Head of caudate nucleus (tissue), 42 donors: ENCODE measurements around the gene XAB2.

Source experiments
- DNase-seq, 42 donors: peaks; one replicate each; pipeline versions ENCODE4 v3.0.0 to v3.0.0-alpha.2; 2020 to 2021; ENCODE audit warnings: mixed read lengths in 7 of 42
- intact Hi-C: fragments of 100-400 bp; cut with DNase I; formaldehyde crosslinking; loops from one replicate; pipeline ENCODE4 v1.15.0; 2022

Gene XAB2

DNA sequence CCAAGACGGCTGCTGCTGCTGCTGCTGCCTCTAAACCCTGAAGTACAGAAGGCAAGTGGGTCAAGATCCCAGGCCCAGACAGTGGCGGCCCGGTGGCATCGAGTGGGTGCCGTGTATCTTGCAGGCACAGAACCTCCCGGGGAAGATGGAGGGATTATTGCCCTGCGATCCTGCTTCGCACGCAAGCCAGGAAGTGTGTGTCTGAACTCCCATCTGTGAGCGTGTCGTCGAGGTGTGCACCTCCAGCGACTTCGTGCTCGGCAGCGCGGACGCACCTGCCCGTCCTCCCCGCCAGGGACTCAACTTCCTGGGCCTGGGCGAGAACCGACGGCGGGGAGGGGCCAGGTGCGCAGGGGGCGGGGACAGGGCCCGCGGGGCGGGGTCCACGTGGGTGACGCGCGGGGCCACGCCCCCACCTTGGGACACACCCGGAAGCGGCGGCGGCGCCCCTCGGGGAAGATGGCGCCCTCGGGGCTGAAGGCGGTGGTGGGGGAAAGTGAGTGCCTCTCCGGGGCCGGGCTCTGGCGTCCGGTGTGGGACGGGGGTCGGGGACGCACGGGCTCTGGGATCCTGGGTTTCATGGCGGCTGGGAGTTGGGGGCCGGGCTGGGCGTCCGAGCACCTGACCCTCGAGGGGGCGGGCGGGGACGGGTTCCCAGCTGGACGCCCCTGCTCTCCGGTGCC is 7.5 kb upstream of the XAB2 start, which contains the start of gene STXBP2:
TSS of gene STXBP2 (plus strand) at position 420 of the 683 bp plus-strand sequence. CDS start at position 460, 40 bp downstream.
- DNase-seq, result peak in 25 of 42 donors; percentile 19 to 67 (median 40)
- intact Hi-C loops, result no loop called here

GRCh38 chr19:7636317-7636690 is 7.0 kb upstream of the XAB2 start:
- no peak for DNase-seq
- intact Hi-C loops, result no loop called here

GRCh38 chr19:7635670-7636069 is 6.3 kb upstream of the XAB2 start:
- intact Hi-C loops, result no loop called here
- no peak for DNase-seq

DNA sequence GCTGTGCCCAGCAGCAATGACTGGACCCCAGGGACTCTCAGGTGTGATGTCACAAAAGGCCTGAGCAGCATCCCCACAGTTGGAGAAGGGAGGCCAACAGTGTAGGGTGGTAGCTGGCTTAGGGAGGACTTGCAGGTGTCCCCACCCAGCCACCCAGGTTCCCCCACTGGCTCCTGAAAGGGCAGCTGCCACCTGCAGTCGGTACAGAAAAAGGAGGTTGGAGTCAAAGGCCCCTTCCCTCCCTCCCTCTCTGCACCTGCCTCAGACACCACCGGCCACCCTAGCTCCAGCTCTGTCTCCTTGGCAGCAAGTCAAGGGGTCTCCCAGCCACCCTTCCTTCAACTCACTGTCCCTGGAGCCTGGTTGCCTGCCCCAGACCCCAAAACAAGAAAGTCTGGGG is 4.4 kb upstream of the XAB2 start, which contains the start of gene PCP2:
TSS of gene PCP2 (minus strand) at position 22 of the 400 bp plus-strand sequence. CDS start 262 bp downstream, outside the sequence.
- intact Hi-C loops, result no loop called here
- DNase-seq, result no peak

GRCh38 chr19:7632340-7633203 is 3.2 kb upstream of the XAB2 start:
- intact Hi-C loops, result no loop called here

DNA sequence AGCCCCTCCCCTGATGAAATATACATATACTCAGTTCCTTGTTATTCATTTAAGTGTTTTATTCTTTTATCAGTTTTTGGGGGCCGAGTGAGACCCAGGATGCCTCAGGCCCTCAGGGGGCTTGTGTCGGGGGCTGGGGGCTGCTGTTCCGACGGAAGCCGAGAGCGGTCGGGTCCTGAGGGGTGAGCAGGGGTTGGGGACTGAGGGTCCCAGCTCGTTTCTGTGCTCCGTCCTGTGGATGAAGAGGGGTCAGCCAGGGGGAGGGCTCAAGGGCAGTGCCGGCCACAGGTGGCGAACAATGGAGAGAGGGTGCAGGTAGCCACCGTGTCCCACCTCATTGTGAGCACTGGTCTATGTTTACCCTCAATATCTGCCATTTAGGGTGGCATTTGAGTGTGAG is 2.2 kb upstream of the XAB2 start:
- DNase-seq, result no peak
- intact Hi-C loops, result no loop called here

More at GRCh38 chr19:7632340-7633203, 3.2 kb upstream of the XAB2 start:
- no peak for DNase-seq

- no peak for DNase-seq
- intact Hi-C loops, result no loop called here
Observed at GRCh38 chr19:7628589-7629311, 595 bp downstream of the XAB2 start.

DNA sequence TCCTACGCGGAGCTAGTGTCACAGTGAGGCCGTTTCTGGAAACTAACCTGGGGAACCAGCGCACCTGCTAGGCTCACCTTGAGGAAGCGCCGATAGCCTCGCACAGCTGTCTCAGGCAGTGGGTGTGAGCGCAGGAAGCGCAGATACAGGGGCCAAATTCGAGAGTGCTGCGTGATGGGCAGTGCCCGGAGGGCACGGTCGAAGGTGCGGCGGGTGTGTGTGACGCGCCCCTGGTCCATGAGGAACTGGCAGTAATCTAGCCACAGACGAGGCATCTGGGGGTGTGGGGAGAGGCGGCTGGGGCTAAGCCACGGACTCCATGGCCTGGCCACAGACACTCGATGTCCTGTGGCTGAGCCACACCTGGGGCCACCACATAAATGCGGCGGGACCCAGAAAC is 2.2 kb downstream of the XAB2 start:
- no peak for DNase-seq
- intact Hi-C loops, result no loop called here

- intact Hi-C loops, result no loop called here
- DNase-seq, result no peak
Observed at GRCh38 chr19:7625763-7626372, 3.5 kb downstream of the XAB2 start.

- no peak for DNase-seq
- intact Hi-C loops, result no loop called here
Observed at GRCh38 chr19:7624810-7625209, 4.5 kb downstream of the XAB2 start.

GRCh38 chr19:7623725-7624603 is 5.4 kb downstream of the XAB2 start:
- intact Hi-C loops, result no loop called here
- DNase-seq, result no peak

GRCh38 chr19:7622933-7623685 is 6.2 kb downstream of the XAB2 start:
- DNase-seq, result no peak
- intact Hi-C loops, result no loop called here

DNA sequence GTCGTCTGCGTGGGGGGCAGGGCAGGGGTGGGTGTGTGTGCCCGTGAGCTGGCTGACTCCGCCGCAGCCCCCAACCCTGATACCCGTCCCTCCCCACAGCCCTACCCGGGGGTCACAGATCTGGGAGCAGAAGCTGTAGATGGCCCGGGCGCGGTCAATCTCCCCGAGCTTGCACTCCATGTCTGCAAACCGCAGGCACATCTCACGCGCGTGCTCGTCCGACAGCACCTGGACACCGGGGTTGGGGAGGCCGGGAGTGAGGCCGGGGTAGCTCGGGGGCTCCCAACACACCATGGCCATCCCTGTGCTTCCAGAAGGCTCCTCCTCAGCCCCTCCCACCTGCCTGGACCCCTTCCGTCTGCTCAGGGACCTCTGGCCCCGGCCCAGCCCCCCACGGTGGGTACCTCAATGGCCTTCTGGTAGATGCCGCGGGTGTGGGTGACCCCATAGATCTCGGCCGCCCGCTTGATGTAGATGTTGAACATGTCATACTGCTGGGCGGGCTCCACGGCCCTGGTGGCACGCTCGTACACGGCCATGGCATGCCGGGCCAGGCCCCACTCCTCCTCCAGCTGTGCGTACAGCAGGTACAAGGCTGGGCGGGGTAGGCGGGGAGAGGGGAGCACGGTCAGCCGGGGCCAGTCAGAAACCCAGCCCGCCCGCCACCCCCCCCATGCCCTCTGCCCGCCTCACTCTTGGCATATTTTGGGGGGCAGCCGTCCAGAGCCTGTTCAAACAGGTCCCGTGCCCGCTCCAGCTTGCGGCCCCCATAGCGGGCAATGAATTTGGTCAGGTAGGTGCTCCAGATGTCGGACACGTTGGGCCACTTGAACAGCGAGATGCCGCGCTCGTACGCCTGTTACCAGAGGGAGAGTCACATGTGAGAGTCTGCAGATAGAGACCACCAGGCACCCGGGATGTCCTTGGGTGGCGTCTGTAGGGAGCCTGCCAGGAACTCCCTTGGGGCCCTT is 8.6 kb downstream of the XAB2 start:
- intact Hi-C loops, result no loop called here
- DNase-seq, result no peak

DNA sequence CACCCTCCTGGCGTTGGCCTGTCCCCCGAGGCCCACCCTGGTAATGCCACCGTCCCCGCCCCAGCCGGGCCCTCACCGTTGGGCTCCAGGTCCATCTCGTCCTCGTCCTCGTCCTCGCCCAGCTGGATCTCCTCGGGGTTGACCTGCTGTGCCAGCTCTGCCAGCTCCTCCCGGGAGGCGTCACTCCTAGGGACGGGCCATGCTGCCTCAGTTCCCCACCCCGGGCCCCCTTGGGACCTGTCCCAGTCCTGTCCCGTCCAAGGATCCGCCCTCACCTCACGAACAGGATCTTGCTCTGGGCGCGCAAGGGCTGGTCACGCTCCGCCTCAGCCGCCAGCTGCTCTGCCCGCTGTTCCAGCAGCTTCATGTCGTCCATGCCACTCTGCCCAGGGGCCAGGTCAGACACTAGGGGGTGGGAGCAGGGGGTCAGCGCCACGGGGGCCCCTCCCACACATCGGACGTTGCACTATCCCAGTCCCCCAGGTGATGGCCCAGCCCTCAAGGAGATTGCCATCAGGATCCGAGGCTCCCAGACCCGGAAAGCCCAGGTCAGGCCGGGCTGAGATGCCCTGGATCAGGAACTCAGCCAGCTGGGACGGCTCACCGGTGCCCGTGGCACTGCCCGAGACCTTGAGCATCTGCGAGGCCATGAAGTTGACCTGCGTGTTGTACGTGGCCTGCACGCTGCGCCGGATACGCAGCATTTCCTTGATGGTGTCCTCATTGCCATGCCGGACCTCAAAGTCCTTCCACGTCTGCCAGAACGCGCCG is 9.5 kb downstream of the XAB2 start:
- intact Hi-C loops, result no loop called here

DNA sequence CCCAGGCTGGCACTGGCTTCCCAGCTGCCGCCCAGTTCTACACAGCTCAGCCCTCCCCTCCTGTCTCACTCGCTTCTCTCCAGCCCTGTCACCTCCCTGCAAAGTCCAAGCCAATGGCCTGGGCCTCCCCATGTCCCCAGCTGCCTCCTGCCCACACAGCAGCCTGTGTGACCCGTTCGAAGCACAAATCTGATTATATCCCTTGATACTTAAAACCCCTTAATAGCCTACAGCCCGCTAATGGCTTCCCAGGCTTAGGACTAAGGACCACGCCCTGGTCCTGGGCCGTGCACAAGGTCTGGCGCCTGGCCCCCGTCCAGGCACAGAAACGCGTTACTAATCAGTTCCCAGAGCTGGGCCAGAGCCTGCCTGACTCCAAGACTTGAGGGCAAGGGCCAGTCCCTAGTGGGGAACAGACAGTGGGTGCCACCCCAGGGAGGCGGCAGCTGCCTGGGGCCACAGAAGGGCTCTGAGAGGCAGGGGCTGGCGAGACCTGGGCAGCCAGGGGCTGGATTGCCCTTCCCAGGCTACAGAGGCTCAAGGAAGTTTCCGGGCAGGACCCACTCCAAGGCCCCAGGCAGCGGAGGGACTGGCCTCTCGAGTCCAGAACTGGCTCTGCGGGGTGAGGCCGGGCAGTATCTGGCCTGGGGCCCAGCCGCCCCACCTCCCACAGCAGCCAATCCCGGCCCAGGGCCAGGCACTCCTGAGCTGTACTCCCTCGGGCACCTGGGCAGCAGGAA is 10.4 kb downstream of the XAB2 start:
- peak in 4 of 42 donors; percentile 7 to 43 (median 30) for DNase-seq
- intact Hi-C loops, result no loop called here

More for the DNA sequence above, 9.5 kb downstream of the XAB2 start:
- DNase-seq, result no peak
